ENCODE results near the gene FBXO28. TPM values are rescaled to one million over a fixed set of nuclear protein-coding genes. Genes with fewer than 3 reads are reported as not detected.

FBXO28 gene
- total RNA-seq, 3 donors from 2014 or later: 23.9 to 50.5 (median 26.2) TPM

DNA sequence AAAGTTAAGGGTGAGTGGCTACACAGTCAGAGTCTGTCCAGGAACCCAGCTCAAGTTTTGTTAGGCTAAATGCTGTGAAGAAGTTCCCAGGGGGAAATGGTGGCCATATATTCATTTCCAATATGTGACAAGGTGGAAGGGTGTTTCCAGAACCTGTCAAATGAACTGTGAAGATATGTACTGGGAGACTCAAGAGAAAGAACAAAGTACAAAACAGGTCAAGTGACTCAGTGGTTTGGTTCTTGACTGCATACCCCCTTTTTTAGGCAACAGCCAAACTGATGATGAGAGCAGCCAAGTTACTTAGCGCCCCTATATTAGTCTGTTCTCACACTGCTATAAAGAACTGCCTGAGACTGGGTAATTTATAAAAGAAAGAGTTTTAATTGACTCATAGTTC is 18.6 kb upstream of the FBXO28 start:
- H3K4me3 ChIP-seq: no peak overlapping the region
- no peak overlapping the region for H3K27ac ChIP-seq
- no peaks in the 10 kb centered on the region for H3K27me3 ChIP-seq
- intact Hi-C loops (cut with DNase I; ENCODE audit: low total_unique reads): no loop called here
- H3K9me3 ChIP-seq: no peaks in the 10 kb centered on the region
- DNase-seq (ENCODE audit: low spot score in 2 of 2): no peak
- TF ChIP-seq, protein P1, sequence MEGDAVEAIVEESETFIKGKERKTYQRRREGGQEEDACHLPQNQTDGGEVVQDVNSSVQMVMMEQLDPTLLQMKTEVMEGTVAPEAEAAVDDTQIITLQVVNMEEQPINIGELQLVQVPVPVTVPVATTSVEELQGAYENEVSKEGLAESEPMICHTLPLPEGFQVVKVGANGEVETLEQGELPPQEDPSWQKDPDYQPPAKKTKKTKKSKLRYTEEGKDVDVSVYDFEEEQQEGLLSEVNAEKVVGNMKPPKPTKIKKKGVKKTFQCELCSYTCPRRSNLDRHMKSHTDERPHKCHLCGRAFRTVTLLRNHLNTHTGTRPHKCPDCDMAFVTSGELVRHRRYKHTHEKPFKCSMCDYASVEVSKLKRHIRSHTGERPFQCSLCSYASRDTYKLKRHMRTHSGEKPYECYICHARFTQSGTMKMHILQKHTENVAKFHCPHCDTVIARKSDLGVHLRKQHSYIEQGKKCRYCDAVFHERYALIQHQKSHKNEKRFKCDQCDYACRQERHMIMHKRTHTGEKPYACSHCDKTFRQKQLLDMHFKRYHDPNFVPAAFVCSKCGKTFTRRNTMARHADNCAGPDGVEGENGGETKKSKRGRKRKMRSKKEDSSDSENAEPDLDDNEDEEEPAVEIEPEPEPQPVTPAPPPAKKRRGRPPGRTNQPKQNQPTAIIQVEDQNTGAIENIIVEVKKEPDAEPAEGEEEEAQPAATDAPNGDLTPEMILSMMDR (IDR thresholded peaks at IDR 0.05): no peak
- TF ChIP-seq POLR2AphosphoS5 (IDR thresholded peaks at IDR 0.05): no peak
- no peak for TF ChIP-seq POLR2A (IDR thresholded peaks at IDR 0.05)
- no peaks in the 10 kb centered on the region for H3K36me3 ChIP-seq
- no peaks in the 10 kb centered on the region for H3K4me1 ChIP-seq

DNA sequence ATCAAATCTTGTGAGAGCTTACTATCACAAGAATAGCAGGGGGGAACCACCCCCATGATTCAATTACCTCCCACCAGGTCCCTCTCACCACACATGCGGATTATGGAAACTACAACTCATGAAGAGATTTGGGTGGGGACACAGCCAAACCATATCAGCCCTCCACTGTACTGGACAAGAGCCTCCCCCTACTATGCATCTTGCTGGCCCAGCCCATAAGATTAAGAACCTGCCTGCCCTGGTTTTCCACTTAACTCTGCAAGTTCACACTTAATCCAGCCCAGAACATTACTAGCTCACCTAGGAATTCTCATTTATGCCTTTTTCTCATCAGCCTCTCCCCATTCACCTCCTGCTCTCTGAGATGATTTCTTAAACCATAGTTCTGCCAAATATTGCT is 18.0 kb upstream of the FBXO28 start:
- Histone ChIP-seq H3K4me1 (no peaks in the 10 kb centered on the region), H3K36me3 (no peaks in the 10 kb centered on the region), H3K9me3 (no peaks in the 10 kb centered on the region), H3K27me3 (no peaks in the 10 kb centered on the region), H3K27ac (no peak overlapping the region), H3K4me3 (no peak overlapping the region)
- DNase-seq (ENCODE audit: low spot score in 2 of 2): no peak
- TF ChIP-seq POLR2AphosphoS5 (IDR thresholded peaks at IDR 0.05) (no peak), POLR2A (IDR thresholded peaks at IDR 0.05) (no peak)
- TF ChIP-seq, protein P1 (IDR thresholded peaks at IDR 0.05): no peak
- intact Hi-C loops (cut with DNase I; ENCODE audit: low total_unique reads): no loop called here

DNA sequence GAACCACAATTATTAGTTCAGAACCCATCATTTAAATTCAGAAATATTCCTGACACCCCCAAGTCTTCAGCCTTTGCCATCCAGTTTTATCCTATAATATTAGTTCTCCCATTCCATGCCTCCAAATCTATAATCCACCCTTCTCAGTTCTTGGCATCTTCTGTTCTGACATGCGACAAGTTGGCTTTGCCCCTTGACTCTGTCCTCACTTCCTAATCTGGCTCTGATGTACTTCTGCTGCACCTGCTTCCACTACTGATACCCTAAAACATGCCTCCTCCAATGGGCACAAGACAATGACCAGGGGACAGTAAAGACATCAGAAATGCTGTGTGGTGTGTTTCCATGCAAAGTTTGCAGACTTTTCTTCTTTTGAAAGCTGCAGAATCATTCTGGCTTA is 17.1 kb upstream of the FBXO28 start:
- no peaks in the 10 kb centered on the region for H3K9me3 ChIP-seq
- TF ChIP-seq POLR2AphosphoS5 (IDR thresholded peaks at IDR 0.05) (no peak), POLR2A (IDR thresholded peaks at IDR 0.05) (no peak)
- TF ChIP-seq, protein P1 (IDR thresholded peaks at IDR 0.05): no peak
- no peaks in the 10 kb centered on the region for H3K27me3 ChIP-seq
- no peaks in the 10 kb centered on the region for H3K36me3 ChIP-seq
- no peaks in the 10 kb centered on the region for H3K4me1 ChIP-seq
- intact Hi-C loops (cut with DNase I; ENCODE audit: low total_unique reads): no loop called here
- DNase-seq (ENCODE audit: low spot score in 2 of 2): no peak
- H3K27ac ChIP-seq: no peak overlapping the region
- H3K4me3 ChIP-seq: no peak overlapping the region

DNA sequence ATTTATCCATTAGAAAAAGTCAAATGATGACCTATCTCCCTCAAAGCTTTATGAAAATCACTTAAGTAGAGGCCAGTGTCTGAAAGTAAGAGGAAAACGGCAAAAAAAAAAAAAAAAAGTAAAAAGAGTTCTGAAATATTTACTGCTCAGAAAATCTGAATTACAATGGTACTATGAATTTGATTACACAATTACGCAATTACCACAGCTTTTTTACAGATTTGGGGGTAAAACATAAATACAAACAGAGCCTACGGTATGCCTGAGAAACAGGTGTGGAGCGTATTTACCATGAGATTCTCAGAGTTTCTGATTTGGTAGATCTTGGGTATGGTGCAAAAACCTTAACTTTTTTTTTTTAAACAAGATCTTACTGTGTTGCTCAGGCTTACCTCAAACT is 15.9 kb upstream of the FBXO28 start:
- DNase-seq (ENCODE audit: low spot score in 2 of 2): no peak
- TF ChIP-seq, protein P1 (IDR thresholded peaks at IDR 0.05): no peak
- Histone ChIP-seq H3K4me3 (no peak overlapping the region), H3K27me3 (no peaks in the 10 kb centered on the region), H3K27ac (no peak overlapping the region), H3K36me3 (no peaks in the 10 kb centered on the region), H3K4me1 (no peaks in the 10 kb centered on the region), H3K9me3 (no peaks in the 10 kb centered on the region)
- intact Hi-C loops (cut with DNase I; ENCODE audit: low total_unique reads): no loop called here

DNA sequence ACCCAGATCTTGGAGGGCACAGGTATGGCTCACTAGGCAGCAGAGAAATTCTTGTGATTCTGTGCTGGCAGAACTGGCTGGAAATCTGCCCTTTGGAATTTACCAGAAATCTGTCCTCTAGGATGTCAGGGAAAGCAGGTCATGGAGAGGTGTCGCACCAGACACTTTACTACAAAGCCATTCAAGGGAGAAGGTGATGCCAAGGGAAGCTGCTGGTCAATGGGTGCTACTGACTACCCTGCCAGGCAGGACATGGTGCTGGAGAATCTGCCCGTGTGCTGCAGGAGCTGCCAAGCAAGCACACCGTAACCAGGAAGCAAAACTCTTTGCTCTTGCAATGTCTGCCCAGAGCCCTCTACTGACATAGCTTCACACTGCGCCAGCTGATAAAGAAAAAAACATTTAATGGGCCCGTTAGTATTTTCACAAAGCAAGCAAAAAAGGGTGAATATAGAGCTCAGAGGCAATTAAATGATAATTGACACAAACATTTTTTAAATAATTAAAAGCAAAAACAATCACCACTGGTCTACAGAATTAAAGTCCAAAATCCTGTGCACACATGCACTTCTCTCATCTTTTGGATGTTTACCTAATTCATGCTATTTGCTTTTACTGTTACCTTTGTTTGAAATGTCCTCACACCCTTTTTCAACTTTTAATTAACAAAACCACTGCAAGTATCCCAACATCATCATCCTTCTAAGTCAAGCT is 7.2 kb upstream of the FBXO28 start:
- intact Hi-C loops (cut with DNase I; ENCODE audit: low total_unique reads): no loop called here
- H3K27me3 ChIP-seq: no peaks in the 10 kb centered on the region
- H3K9me3 ChIP-seq: no peaks in the 10 kb centered on the region
- H3K4me3 ChIP-seq: no peak overlapping the region
- H3K36me3 ChIP-seq: no peaks in the 10 kb centered on the region
- no peaks in the 10 kb centered on the region for H3K4me1 ChIP-seq
- TF ChIP-seq POLR2AphosphoS5 (IDR thresholded peaks at IDR 0.05) (peak in 1 of 3 donors; percentile 30), POLR2A (IDR thresholded peaks at IDR 0.05) (no peak)
- TF ChIP-seq, protein P1 (IDR thresholded peaks at IDR 0.05): peak in 2 of 3 donors; percentile 14 to 48
- DNase-seq (ENCODE audit: low spot score in 2 of 2): peak in 1 of 2 donors; percentile 51
- peak overlapping the region; percentile 31 to 59 for H3K27ac ChIP-seq

All from breast epithelium (tissue), 4 donors.